Stimulated activated CD8-positive, alpha-beta memory T cell treated with anti-CD3 and anti-CD28 coated beads, Interleukin-15, amount 100 ng/mL, for 4 hours (primary cell): Measurements from ENCODE around the gene HTT-AS.
"Not testable (repeated sequence)": the region's sequence is repeated elsewhere in the genome, so short reads cannot be mapped to it uniquely, and the experiment has no call there.

ENCODE experiments used
- DNase-seq, 2 donors: peaks; one replicate each; pipeline ENCODE4 v3.0.0-alpha.2; 2020; ENCODE audit warnings: low read depth in 2 of 2

HTT-AS gene

GRCh38 chr4:3074078-3074845, at the start of gene HTT-AS, which contains the start of gene HTT:
TSS of gene HTT-AS (minus strand) at chr4:3074538.
TSS of gene HTT (plus strand) at chr4:3074681. CDS start at chr4:3074826, 145 bp downstream.
- DNase-seq = peak; percentile 87 to 90

DNA sequence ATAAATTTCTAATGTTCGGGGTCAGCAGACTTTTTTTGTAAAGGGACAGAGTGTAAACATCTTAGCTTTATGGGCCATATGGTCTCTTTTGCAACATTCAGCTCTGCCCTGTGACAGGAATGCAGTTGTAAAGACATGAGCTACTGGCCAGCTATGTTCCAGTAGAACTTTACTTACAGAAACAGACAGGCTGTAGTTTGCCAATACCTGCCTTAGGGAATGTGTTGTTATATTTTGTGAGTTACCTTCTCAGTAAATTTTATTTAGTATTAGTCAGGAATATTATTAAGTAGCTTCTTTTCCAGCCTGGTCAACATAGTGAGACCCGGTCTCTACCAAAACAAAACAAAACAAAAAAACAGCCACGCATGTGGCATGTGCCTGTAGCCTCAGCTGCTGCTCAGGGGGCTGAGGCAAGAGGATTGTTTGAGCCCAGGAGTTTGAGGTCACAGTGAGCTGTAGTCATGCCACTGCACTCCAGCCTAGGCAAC, 48.9 kb upstream of the HTT-AS start:
- no peak for DNase-seq

DNA sequence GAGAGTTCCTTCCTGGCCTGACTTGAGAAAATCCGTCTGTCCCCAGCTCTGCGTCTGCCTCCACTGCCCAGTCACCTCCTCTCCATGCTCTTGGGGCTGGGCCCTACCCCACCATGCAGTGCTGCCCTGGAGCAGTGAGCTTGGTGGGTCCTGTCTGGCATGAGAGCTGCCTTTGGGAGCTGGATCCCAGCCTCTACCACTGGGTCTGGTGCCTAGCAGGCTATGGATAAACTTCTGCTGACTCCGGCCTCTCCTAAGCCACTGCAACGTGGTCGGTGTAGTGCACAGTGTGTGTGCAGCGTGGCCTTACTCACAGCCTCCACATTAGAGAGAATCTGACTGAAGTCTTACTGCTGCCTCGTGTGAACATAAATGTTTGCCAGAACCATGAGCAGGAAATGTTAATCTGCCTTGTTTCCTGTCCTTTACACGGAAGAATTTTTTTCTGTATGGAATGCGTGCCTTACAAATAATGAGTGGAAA, 47.8 kb upstream of the HTT-AS start:
- DNase-seq = no peak

DNA sequence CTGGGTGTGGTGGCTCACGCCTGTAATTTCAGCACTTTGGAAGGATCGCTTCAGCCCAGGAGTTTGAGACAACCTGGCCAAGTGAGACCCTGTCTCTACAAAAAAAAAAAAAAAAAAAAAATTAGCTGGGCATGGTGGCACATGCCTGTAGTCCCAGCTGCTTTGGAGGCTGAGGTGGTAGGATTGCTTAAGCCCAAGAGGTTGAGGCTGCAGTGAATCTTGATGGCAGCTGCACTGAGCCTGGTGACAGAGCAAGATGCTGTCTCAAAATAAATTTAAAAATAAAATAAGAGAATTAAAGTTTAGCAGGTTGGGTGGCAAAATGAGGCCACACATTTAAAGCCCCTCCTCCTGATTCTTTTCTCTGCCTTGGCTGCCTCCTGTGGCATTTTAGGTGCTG, 47.3 kb upstream of the HTT-AS start:
- no peak for DNase-seq

DNA sequence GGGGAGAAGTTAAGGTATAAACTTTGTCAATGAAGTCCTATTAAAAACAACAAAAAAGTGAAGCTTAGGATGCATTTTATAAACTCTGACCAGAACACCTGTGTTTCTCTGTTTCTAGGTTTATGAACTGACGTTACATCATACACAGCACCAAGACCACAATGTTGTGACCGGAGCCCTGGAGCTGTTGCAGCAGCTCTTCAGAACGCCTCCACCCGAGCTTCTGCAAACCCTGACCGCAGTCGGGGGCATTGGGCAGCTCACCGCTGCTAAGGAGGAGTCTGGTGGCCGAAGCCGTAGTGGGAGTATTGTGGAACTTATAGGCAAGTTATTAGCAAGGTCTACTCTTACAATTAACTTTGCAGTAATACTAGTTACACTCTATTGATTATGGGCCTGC, 46.8 kb upstream of the HTT-AS start:
- DNase-seq = no peak

- DNase-seq = no peak
Measured at GRCh38 chr4:3119464-3119863, 45.1 kb upstream of the HTT-AS start.

DNA sequence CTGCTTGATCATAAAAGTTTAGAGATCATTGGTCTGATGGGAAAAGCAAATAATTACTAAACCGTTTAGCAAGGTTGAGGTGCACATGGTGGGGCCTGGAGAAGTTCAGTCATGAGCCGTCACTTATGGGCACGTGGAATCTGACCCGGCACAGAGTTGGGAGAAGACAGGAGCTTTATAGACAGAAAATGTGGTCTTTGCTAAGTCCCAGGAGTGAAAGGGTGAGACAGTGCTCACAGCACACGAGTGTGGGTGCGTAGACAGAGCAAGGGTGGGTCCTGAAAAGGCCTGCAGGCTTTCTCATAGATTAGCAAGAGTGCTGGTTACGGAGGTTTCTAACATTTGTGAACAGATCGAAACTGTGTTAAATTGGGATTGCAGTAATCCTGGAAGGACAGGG, 44.0 kb upstream of the HTT-AS start:
- DNase-seq = no peak

- no peak for DNase-seq
Measured at GRCh38 chr4:3116955-3117354, 42.6 kb upstream of the HTT-AS start.

GRCh38 chr4:3115637-3116270, 41.4 kb upstream of the HTT-AS start:
- DNase-seq = no peak

DNA sequence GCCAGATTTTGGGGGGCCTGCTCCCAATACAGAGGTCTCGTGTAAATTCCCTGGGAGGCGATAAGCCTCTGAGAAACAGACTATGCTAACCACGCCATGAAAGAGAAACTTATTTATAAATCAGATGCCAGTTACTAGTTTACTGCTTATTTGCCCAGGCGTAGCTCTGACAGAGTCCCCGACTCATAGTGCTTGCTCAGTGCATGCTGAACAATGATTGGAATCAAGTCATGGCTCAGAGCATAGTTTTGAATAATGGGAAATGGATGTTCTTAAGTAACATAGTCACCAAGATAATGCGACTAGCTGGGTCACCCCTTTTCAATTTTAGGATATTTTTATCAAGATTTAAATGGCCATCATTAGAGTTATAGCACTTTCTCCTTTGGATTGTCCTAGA, 40.0 kb upstream of the HTT-AS start:
- DNase-seq = no peak

DNA sequence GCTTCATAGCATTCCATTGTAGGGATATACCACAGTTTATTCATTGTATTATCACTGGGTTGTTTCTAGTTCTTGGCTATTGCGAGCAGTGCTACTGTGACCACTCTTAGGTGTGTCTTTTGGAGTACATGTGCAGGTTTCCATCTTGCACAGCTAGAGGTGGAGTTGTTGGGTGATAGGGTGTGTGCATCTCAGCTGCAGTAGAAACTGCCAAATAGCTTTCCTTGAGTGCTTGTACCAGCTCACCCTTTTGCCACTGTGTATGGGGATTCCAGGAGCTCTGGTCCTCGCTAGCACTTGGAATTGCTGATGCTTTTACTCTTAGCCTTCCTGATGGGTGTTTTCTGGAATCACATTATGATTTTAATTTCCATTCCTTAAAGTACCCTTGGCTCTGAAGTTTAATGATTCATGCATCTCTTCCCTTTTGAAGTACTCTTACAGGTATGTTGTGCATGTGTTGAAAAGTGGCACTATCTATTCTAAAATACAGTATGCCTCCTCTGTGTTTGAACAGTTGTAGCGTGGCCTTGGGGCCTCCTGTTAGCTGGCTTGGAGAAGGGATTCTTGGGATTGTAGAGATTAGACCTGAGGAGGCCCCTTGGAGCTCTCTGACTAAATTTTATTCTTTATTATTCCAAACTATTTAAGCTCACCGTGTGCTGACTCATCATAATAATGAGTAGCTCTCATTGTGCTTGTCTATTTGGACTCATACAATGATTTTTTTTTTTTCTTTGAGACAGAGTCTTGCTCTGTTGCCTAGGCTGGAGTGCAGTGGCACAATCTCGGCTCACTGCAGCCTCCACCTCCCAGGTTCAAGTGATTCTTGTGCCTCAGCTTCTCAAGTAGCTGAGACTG, 38.5 kb upstream of the HTT-AS start:
- no peak for DNase-seq

- DNase-seq = no peak
Measured at GRCh38 chr4:3112201-3112600, 37.9 kb upstream of the HTT-AS start.

DNA sequence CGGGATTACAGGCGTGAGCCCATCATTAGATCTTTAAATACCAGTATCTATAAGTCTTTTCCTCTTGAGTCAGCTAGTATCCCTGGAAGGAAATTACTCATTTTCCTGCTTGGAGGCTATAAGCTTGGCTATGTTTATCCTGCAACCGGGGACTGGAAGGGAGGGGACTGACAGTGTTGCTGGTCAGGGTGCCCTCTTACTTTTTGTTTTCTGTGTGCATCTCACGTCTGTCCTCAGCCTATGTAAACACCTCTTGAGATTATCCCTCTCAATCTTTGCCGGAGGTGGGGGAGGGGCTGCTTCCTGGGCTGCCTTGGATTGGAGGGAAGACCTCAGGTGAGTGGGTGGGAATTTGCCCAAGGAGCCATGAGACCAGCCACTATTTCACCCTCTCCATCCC, 37.1 kb upstream of the HTT-AS start:
- no peak for DNase-seq

DNA sequence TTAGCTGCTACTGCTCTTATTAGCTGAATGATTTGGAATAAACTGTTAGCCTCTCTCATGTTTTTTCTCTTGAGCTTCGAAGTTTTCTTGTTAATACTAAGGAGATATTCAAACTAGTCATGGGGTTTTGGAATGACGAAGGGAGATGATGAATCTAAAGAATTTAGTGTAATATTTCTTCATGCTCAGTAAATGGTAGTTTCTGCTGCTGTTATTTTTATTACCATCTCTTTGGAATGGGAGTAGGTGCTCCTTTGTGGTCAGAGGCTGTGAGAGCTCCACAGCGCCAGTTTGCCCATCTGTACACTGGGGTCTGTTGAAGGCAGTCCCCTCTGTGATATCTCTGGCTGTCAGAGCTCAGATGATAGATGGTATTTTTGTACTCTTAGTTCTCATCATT, 33.9 kb upstream of the HTT-AS start:
- DNase-seq = no peak

GRCh38 chr4:3107691-3108121, 33.4 kb upstream of the HTT-AS start:
- DNase-seq = no peak

- DNase-seq = no peak
Measured at GRCh38 chr4:3107271-3107670, 32.9 kb upstream of the HTT-AS start.

GRCh38 chr4:3106339-3107186, 32.2 kb upstream of the HTT-AS start:
- peak; percentile 73 to 78 for DNase-seq

GRCh38 chr4:3098346-3098745, 24.0 kb upstream of the HTT-AS start:
- DNase-seq = no peak

- DNase-seq = no peak
Measured at GRCh38 chr4:3096202-3096601, 21.9 kb upstream of the HTT-AS start.

- not testable (repeated sequence) for DNase-seq
Measured at GRCh38 chr4:3094701-3095100, 20.4 kb upstream of the HTT-AS start.

- DNase-seq = no peak
Measured at GRCh38 chr4:3091464-3091863, 17.1 kb upstream of the HTT-AS start.
